ENCODE results near the gene ANK3.

The ANK3 gene

GRCh38 chr10:60029475-60029874, 360.2 kb downstream of the ANK3 start:
- H3K4me1 Mint-ChIP-seq = peaks cover 5% of the 10 kb centered on the region
- no peak overlapping the region for H3K27ac Mint-ChIP-seq
- H3K4me3 Mint-ChIP-seq = no peak overlapping the region
- H3K9me3 Mint-ChIP-seq = no peaks in the 10 kb centered on the region
- H3K27me3 Mint-ChIP-seq (ENCODE audit: low read depth, poor library complexity) = peaks cover 4% of the 10 kb centered on the region
- peaks cover 11% of the 10 kb centered on the region for H3K36me3 Mint-ChIP-seq (ENCODE audit: low read depth)
- DNase-seq = no peak
- no peak for TF ChIP-seq CTCF (IDR thresholded peaks at IDR 0.05)

- no peak for DNase-seq
- TF ChIP-seq CTCF (IDR thresholded peaks at IDR 0.05) = no peak
- H3K36me3 Mint-ChIP-seq (ENCODE audit: low read depth) = peaks cover 11% of the 10 kb centered on the region
- no peaks in the 10 kb centered on the region for H3K9me3 Mint-ChIP-seq
- no peak overlapping the region for H3K27ac Mint-ChIP-seq
- H3K4me1 Mint-ChIP-seq = peaks cover 5% of the 10 kb centered on the region
- H3K4me3 Mint-ChIP-seq = no peak overlapping the region
- peaks cover 4% of the 10 kb centered on the region for H3K27me3 Mint-ChIP-seq (ENCODE audit: low read depth, poor library complexity)
These were observed 361.6 kb downstream of the ANK3 start for GRCh38 chr10:60028081-60028480.

DNA sequence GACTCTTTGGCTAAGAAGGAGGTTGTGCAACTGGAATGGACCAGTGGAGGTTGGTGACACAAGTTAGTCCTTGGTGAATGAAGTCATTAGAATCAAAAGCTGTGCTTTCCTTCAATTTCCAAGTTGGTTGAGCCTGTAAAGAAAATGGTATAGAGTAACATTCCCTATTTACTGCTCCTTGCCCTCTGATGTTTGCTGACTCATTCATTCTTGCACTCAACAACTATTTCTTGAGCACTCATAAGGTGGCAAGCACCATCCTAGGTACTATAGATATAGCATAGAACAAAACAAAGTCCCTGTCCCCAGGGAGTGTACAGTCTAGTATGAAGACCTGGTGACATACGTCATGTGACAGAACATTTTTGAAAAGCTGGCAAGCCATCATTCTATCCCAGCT, 364.4 kb downstream of the ANK3 start:
- no peaks in the 10 kb centered on the region for H3K27me3 Mint-ChIP-seq (ENCODE audit: low read depth, poor library complexity)
- no peaks in the 10 kb centered on the region for H3K4me1 Mint-ChIP-seq
- DNase-seq = no peak
- no peak for TF ChIP-seq CTCF (IDR thresholded peaks at IDR 0.05)
- H3K4me3 Mint-ChIP-seq = no peak overlapping the region
- no peaks in the 10 kb centered on the region for H3K36me3 Mint-ChIP-seq (ENCODE audit: low read depth)
- no peaks in the 10 kb centered on the region for H3K9me3 Mint-ChIP-seq
- H3K27ac Mint-ChIP-seq = no peak overlapping the region

DNA sequence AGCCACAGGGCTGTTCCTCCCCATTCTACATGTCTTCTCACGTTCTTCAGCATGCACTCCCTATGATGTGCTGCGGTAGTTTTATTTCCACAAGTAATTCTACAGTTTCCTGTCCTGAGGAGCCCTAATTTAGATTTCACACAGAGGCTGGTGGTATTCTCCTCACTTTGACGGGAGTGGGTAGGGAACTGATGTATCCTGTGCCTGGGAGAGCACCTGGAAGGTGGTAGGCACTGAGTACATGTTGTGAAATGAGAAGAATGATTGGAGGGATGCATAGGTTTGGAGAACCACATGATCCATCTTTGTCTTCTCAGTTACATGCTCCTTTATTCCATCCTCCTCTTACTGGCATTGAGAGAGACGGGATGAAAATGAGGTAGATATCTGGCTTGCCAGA, 365.2 kb downstream of the ANK3 start:
- Mint-ChIP-seq H3K36me3 (ENCODE audit: low read depth) (no peaks in the 10 kb centered on the region), H3K9me3 (no peaks in the 10 kb centered on the region), H3K27me3 (ENCODE audit: low read depth, poor library complexity) (no peaks in the 10 kb centered on the region), H3K4me3 (no peak overlapping the region), H3K4me1 (no peaks in the 10 kb centered on the region), H3K27ac (no peak overlapping the region)
- no peak for DNase-seq
- no peak for TF ChIP-seq CTCF (IDR thresholded peaks at IDR 0.05)

- Mint-ChIP-seq H3K27ac (no peak overlapping the region), H3K9me3 (no peaks in the 10 kb centered on the region), H3K27me3 (ENCODE audit: low read depth, poor library complexity) (no peaks in the 10 kb centered on the region), H3K36me3 (ENCODE audit: low read depth) (no peaks in the 10 kb centered on the region), H3K4me1 (no peaks in the 10 kb centered on the region), H3K4me3 (no peak overlapping the region)
- DNase-seq = no peak
- no peak for TF ChIP-seq CTCF (IDR thresholded peaks at IDR 0.05)
These were observed 366.4 kb downstream of the ANK3 start for GRCh38 chr10:60023155-60023877.

DNA sequence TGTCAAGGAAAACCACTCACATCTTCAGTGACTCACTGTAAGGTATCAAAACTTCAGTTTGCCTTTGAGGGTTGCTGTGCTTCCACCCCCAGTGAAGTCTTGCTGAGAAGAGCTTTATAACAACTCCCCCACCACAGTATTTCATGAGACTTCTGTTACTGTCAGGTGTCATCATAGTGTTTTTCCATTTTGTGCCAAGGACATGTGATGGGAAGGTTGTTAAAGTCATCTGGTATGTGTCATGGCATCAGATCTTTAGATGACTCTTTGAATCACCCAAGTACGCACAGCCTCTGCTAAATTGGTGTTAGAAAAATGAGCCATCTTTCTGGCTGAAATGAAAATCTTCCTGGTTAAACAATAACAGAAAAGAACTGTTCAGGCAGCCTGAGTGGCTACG, 368.3 kb downstream of the ANK3 start:
- no peak for DNase-seq
- TF ChIP-seq CTCF (IDR thresholded peaks at IDR 0.05) = no peak
- H3K27ac Mint-ChIP-seq = no peak overlapping the region
- H3K4me1 Mint-ChIP-seq = no peaks in the 10 kb centered on the region
- no peaks in the 10 kb centered on the region for H3K36me3 Mint-ChIP-seq (ENCODE audit: low read depth)
- no peak overlapping the region for H3K4me3 Mint-ChIP-seq
- H3K9me3 Mint-ChIP-seq = no peaks in the 10 kb centered on the region
- no peaks in the 10 kb centered on the region for H3K27me3 Mint-ChIP-seq (ENCODE audit: low read depth, poor library complexity)
